Activated naive CD8-positive, alpha-beta T cell treated with anti-CD3 and anti-CD28 coated beads, Interleukin-2, amount 50 U/mL, for 24 hours (primary cell): ENCODE results near the gene MACROH2A2.
A peak's percentile ranks its signal among the peaks of the same experiment; 100 is the strongest.
"Not testable (repeated sequence)": the region's sequence is repeated elsewhere in the genome, so short reads cannot be mapped to it uniquely, and the experiment has no call there.

Experiments used
- ATAC-seq: fragments of 150-1000 bp; cut with Tn5 transposase; one replicate; pipeline ENCODE4 v1.10.0; 2021
- DNase-seq: peaks from one replicate; pipeline ENCODE4 v3.0.0; 2021
- H3K27ac Mint-ChIP-seq: one replicate; pipeline ENCODE4 v1.8.0; 2021; ENCODE audit warnings: mild to moderate bottlenecking, mixed read lengths
- H3K27me3 Mint-ChIP-seq: one replicate; pipeline ENCODE4 v1.8.0; 2021; ENCODE audit warnings: mixed read lengths
- H3K36me3 Mint-ChIP-seq: one replicate; pipeline ENCODE4 v1.8.0; 2021; ENCODE audit warnings: low read depth, mixed read lengths
- H3K4me1 Mint-ChIP-seq: one replicate; pipeline ENCODE4 v1.8.0; 2021; ENCODE audit warnings: mixed read lengths
- H3K4me3 Mint-ChIP-seq: one replicate; pipeline ENCODE4 v1.8.0; 2021; ENCODE audit warnings: mild to moderate bottlenecking, moderate library complexity, mixed read lengths
- H3K9me3 Mint-ChIP-seq: one replicate; pipeline ENCODE4 v1.8.0; 2021; ENCODE audit warnings: mixed read lengths

The MACROH2A2 gene

DNA sequence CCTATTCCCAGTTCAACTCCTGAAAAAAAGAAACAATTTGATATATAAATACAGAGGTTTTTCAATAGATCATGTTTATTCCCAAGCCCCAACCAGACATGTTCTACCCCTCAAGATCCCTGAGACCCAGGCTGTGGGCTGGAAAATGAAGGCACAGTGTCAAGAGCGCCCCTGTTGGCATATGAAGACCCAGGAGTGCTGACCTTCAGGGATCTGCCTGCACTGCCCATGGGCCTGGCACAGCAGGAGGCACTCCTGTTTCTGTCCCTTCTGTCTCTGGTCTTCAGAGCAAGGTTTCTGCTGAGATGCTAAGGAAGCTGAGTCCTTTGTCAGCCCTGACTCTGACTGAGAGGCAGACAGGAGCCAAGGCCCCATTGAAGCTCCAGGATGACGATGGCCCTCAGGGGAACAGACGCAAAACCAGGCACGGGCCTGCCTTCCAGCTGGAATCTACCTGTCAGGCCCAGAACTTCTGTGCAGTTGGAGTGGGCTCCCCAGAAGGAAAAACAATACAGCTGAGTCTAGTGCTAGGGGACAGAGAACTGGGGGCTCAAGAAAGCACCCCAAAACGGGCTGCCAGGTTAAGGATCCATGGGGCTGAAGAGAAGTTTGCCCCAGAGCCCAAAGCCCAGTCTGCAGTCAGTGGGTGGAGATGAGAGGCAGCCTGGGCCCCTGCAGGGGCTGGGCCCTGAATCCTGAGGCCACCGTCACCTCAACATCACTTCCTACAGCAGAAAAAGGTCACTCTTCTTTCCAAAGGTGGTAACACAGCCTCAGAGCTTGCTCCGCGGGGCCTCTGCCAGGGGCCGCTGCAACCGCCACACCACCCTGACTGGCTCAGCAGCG lies 86.7 kb downstream of the MACROH2A2 start:
- DNase-seq (no peak), ATAC-seq (no peak)
- Mint-ChIP-seq H3K27ac (no peak overlapping the region), H3K4me1 (peaks cover 16% of the 10 kb centered on the region), H3K36me3 (peaks cover 7% of the 10 kb centered on the region), H3K27me3 (no peaks in the 10 kb centered on the region), H3K9me3 (no peaks in the 10 kb centered on the region), H3K4me3 (no peak overlapping the region)

DNA sequence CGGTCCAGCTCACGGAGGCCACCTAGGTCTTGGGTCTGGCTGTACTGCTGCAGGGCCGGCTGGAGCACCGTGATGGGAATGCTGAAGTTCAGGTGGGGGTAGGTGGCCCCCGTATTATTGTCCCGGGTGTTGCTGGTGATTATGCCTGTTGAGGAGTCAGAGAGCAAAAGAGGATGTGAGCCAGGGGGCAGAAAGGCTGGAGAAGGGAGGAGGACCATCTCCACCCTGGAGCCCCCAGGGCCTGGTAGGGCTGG lies 87.3 kb downstream of the MACROH2A2 start:
- no peak overlapping the region for H3K27ac Mint-ChIP-seq
- ATAC-seq (no peak), DNase-seq (no peak)
- no peaks in the 10 kb centered on the region for H3K27me3 Mint-ChIP-seq
- H3K4me3 Mint-ChIP-seq, result no peak overlapping the region
- H3K9me3 Mint-ChIP-seq, result no peaks in the 10 kb centered on the region
- peaks cover 7% of the 10 kb centered on the region for H3K36me3 Mint-ChIP-seq
- peaks cover 22% of the 10 kb centered on the region for H3K4me1 Mint-ChIP-seq

DNA sequence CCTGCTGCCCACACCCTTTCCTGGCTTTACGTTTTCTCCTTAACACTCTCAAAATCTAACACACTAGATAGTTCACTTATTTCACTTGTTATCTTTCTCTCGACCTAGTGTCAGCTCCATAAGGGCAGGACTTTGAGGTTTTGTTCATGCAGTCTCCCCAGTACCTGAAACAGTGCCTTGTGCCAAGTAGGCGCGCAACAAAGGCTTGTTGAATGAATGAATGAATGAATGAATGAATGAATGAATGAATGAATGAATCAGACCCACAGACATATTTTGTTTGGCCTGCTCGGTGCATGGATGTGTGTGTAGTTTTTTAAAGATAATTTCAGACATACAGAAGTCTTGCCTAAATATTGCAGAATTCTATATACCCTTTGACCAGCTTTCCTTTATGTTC lies 87.7 kb downstream of the MACROH2A2 start:
- no peak for ATAC-seq
- no peak overlapping the region for H3K27ac Mint-ChIP-seq
- no peak for DNase-seq
- H3K36me3 Mint-ChIP-seq, result peaks cover 6% of the 10 kb centered on the region
- H3K4me1 Mint-ChIP-seq, result peaks cover 23% of the 10 kb centered on the region
- no peaks in the 10 kb centered on the region for H3K27me3 Mint-ChIP-seq
- no peak overlapping the region for H3K4me3 Mint-ChIP-seq
- no peaks in the 10 kb centered on the region for H3K9me3 Mint-ChIP-seq

DNA sequence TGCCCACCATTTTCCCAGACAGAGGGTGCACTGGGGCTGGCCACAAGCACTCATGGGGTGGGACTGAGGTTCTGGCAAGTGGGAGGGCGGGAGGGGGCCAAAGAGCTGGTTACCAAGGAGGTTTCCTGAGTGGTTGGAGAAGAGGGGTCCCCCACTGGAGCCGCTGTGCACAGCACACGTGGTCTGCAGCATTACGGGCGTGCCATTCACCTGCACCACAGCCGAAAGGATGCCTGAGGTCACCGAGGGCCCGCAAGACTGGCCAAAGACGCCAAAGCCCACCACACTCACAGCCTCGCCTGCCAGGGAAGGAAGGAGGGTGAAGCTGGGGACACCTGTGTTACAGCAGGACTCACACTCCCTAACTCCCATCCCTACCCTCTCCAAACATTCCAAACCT lies 89.9 kb downstream of the MACROH2A2 start:
- no peak for ATAC-seq

DNA sequence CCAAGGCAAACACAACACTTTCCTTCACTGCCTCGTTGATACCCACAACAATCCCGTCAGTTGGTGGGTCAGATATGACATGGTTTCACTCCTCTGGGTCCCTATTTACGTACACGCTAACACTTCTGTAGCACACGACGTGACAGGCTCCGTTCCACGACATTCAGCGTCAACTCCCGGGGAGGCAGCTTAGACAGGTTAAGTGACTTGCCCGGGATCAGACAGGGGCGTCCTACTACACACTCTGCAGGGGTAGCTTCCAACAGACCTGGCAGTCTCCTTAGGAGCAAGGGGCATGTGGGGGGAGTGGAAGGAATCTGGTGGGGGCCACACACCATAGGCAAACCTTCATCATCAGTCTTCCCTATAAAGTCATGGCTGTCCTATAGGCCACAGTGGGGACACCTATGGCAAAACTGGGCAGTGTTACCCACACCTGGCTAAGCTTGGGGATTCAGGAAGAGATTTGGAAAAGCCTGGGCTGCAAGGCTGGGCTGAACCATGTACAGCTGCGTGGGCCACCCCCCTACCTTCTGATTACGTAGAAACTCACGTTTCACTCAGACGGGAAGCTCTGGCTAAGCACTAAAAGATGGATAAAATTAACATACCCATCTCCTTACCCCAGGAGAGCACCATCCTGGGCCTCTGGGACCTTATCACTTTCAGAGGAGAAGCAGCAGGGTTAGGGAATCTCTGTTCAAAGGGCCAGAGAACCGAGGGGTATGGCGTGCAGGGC lies 91.9 kb downstream of the MACROH2A2 start:
- no peaks in the 10 kb centered on the region for H3K9me3 Mint-ChIP-seq
- H3K27ac Mint-ChIP-seq, result peak overlapping the region; percentile 76
- H3K27me3 Mint-ChIP-seq, result peaks cover 2% of the 10 kb centered on the region
- peaks cover 13% of the 10 kb centered on the region for H3K36me3 Mint-ChIP-seq
- H3K4me3 Mint-ChIP-seq, result peak overlapping the region; percentile 86
- DNase-seq (no peak), ATAC-seq (no peak)
- H3K4me1 Mint-ChIP-seq, result peaks cover 32% of the 10 kb centered on the region

More for the DNA sequence above, 89.9 kb downstream of the MACROH2A2 start:
- Mint-ChIP-seq H3K9me3 (no peaks in the 10 kb centered on the region), H3K4me3 (no peak overlapping the region), H3K36me3 (peaks cover 4% of the 10 kb centered on the region), H3K27me3 (peaks cover 2% of the 10 kb centered on the region), H3K27ac (no peak overlapping the region), H3K4me1 (peaks cover 31% of the 10 kb centered on the region)
- DNase-seq, result no peak

DNA sequence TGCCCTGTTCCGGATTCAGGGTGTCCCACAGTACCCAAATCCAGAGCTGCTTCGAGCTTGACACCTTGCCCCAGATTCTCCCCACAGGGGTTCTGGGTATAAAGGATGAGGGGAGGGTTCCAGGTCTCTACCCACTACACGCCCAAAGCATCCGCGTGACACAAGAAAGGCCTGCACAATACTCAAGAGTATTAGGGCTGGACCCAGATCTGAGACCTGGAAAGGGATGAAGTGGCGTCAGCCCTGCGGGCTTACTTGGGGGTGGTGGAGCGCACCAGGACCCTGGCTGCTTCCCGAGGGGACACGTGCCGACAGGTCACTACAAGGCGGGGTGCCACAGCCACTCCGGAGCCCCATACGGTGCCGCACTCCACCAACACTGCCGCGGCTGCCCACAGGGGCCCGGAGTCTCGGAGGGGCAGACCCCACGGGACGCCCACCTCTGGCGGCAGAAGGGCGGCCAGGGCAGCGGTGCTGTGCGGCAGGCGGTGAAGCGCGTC lies 92.6 kb downstream of the MACROH2A2 start:
- Mint-ChIP-seq H3K9me3 (no peaks in the 10 kb centered on the region), H3K27me3 (peaks cover 2% of the 10 kb centered on the region), H3K36me3 (peaks cover 16% of the 10 kb centered on the region), H3K4me3 (peak overlapping the region; percentile 86), H3K27ac (peak overlapping the region; percentile 76), H3K4me1 (peaks cover 32% of the 10 kb centered on the region)
- DNase-seq (no peak), ATAC-seq (no peak)

DNA sequence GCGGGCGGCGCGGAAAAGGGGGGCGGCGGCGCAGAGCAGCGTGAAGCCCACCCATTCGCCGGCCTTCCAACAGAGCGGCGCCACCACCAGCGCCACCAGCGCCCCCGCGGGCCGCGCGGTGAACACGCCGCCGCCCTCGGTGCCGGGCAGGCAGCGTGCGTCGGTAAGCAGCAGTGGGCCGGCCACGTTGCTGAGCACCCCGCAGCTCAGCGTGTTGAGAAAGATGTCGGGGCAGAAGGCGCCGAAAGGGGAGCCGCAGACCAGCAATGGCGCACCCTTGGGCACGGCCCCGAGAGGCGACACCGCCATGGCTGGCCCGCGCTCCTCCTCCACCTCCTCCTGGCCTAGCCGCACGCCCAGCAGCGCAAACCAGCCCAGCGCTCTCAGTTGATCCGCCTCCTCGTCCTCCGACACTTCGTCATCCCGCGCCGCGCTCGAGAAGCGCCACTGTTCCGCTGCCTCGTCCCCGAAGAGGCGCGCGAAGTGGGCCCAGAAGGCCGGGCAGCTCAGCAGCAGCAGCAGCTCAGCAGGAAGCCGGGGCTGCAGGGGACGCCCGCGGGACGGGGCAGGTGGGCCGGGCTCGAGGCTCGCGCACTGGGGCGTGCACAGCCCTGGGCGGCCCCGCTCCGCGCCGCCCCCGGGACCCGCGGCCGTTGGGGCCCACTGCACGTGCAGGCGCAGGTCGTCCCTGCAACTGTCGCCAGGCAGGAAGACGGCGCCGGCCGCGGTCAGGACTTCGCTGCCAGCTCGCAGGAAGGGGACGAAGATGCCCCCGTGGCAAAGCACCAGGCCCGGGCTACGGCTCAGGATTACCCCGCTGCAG lies 93.2 kb downstream of the MACROH2A2 start:
- Mint-ChIP-seq H3K9me3 (no peaks in the 10 kb centered on the region), H3K4me1 (peaks cover 32% of the 10 kb centered on the region), H3K27me3 (peaks cover 2% of the 10 kb centered on the region), H3K27ac (peak overlapping the region; percentile 92), H3K36me3 (peaks cover 18% of the 10 kb centered on the region), H3K4me3 (peak overlapping the region; percentile 86)
- ATAC-seq, result peak; percentile 63
- peak; percentile 72 for DNase-seq

DNA sequence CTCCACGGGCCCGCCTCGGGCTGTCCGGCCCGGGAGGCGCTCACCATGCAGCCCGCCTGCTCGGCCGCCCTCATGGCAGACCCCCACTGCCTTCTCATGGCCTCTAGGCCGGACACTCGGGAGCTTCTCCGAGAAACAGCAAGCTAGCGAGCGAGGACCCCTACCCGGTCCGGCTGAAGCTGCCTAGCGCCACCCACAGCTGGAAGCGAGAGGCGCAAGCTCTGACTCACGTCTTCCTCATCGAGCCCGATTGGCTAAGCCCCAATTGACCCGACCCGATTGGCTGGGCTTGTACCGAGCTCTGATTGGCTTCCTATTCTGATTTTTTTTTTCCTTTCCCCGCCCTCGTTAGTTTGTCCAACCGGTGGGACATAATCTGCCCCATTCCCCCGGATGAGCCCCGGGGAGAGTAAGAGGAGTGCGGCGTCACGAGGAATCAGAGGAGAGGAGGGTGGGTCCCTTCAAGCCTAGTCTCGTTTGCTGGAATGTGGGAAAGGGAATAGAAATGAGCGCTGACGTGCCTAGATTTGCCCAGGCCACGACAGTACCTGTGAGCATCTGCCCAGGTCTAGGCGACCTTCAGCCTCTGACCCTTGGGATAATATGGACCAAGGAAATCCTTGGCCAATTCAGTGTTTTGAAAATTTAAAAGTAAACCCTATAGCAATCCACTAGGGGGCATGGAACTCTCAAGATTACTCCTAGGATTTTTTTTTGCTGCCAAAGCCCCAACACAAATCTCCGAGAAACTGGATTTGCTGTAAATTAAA lies 94.0 kb downstream of the MACROH2A2 start, which contains the start of gene TYSND1:
Gene TYSND1 (minus strand): TSS at position 212 of the 770 bp plus-strand sequence. CDS start 114 bp downstream, at position 98.
- peak; percentile 87 for ATAC-seq
- peaks cover 32% of the 10 kb centered on the region for H3K4me1 Mint-ChIP-seq

DNA sequence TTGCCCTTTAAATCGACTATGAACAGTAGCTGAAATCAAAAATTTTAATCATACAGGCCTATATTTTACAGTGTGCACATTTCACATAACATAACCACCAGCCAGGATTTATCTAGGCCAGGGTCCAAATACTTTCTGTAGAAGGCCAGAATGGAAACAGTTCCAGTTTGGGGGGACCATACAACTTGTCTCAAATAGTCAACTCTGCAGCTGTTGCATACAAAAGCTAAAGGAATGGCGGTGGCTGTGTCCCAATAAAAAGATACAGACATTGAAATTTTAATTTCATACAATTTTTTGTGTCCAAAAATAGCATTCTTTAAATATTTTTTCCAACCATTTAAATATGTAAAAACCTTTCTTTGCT lies 94.6 kb downstream of the MACROH2A2 start:
- peaks cover 32% of the 10 kb centered on the region for H3K4me1 Mint-ChIP-seq
- peak overlapping the region; percentile 92 for H3K27ac Mint-ChIP-seq
- peaks cover 2% of the 10 kb centered on the region for H3K27me3 Mint-ChIP-seq

More for the DNA sequence above, 94.0 kb downstream of the MACROH2A2 start, which contains the start of gene TYSND1:
- peak; percentile 92 for DNase-seq
- peaks cover 2% of the 10 kb centered on the region for H3K27me3 Mint-ChIP-seq
- no peaks in the 10 kb centered on the region for H3K9me3 Mint-ChIP-seq
- peaks cover 23% of the 10 kb centered on the region for H3K36me3 Mint-ChIP-seq
- peak within 1 kb of the TSS; percentile 92 for H3K27ac Mint-ChIP-seq
- H3K4me3 Mint-ChIP-seq, result peak within 1 kb of the TSS; percentile 86

DNA sequence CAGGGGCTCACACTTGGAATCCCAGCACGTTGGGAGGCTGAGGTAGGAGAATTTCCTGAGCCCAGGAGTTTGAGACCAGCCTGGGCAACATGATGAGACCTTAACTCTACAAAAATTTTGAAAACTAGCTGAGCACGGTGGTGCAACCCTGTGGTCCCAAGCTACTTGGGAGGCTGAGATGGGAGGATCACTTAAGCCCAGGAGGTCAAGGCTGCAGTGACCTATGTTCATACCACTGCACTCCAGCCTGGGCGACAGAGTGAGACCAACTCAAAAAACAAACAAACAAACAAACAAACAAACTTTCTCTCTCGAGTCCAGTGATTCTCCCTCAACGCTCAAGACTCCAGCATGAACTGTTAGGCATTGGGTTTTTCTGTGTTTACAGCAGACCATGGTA lies 95.9 kb downstream of the MACROH2A2 start:
- no peak for DNase-seq
- Mint-ChIP-seq H3K4me3 (no peak overlapping the region), H3K9me3 (no peaks in the 10 kb centered on the region), H3K27ac (no peak overlapping the region), H3K4me1 (peaks cover 29% of the 10 kb centered on the region), H3K27me3 (peaks cover 2% of the 10 kb centered on the region), H3K36me3 (peaks cover 38% of the 10 kb centered on the region)
- ATAC-seq, result no peak

More for the DNA sequence above, 94.6 kb downstream of the MACROH2A2 start:
- H3K9me3 Mint-ChIP-seq, result no peaks in the 10 kb centered on the region
- H3K36me3 Mint-ChIP-seq, result peaks cover 28% of the 10 kb centered on the region
- DNase-seq, result no peak
- no peak for ATAC-seq
- peak overlapping the region; percentile 81 for H3K4me3 Mint-ChIP-seq

DNA sequence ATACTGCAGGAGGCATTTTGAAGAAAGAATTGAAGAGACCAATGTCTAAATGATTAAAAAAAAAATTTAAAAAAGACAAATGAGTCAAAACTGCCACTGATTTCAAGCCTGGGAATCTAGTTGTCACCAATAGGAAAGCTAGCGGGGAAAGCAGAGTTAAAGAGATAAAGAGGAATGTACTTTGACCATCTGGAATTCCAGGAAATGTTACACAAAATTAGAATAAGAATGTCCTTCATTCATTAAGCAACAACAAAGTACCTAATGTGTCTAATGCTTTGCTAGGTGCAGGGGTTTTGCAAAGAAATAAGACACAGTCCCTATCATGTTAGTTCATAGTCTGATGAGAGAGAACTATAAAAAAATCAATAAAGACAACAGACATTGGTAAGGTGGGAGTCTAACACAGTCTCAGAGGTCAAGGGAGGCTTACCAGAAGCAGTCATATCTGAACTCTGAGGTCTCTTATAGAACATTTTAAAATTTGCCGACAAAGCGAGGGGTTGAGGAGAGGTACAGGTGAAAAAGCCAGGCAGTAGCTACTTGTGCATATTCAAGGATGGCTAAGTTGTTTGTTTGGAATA lies 102.7 kb downstream of the MACROH2A2 start:
- H3K9me3 Mint-ChIP-seq, result no peaks in the 10 kb centered on the region
- peak overlapping the region; percentile 12 for H3K27ac Mint-ChIP-seq
- H3K36me3 Mint-ChIP-seq, result peaks cover 76% of the 10 kb centered on the region
- no peaks in the 10 kb centered on the region for H3K27me3 Mint-ChIP-seq
- peaks cover 5% of the 10 kb centered on the region for H3K4me1 Mint-ChIP-seq
- no peak for DNase-seq
- H3K4me3 Mint-ChIP-seq, result no peak overlapping the region
- no peak for ATAC-seq

DNA sequence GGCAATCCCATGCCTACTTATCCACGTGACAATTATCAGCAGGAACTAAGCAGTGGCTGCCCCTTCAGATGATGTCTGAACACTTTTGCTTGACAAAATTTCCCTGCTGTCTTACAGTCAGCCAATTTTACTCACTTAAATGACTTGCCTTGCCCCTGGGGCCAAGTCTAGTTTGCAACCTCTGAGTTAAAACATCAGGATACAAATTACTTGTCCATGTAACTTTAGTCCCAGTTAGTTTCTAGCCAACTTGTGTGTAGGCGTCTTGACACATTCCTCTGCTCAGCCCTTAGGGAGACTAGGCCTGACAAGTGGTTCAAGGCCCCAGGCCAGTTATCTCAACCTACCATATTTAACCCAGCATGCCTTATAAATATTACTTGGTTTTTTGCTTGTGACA lies 105.5 kb downstream of the MACROH2A2 start:
- Mint-ChIP-seq H3K9me3 (no peaks in the 10 kb centered on the region), H3K27me3 (no peaks in the 10 kb centered on the region), H3K36me3 (peaks cover 74% of the 10 kb centered on the region), H3K4me1 (peaks cover 28% of the 10 kb centered on the region), H3K27ac (no peak overlapping the region), H3K4me3 (no peak overlapping the region)
- DNase-seq (no peak), ATAC-seq (no peak)

DNA sequence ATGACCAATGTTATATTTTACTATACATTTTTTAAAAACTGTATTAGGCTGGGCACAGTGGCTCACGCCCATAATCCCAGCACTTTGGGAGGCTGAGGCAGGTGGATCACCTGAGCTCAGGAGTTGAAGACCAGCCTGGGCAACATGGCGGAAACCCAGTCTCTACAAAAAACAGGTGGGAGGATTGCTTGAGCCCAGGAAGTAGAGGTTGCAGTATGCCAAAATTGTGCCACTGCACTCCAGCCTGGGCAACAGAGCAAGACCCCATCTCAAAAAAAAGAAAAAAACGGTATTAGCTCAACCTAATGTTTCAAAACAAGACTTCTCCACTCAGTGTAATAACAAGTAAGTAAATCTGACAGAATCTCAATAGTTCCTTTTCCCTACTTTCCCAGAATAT lies 106.7 kb downstream of the MACROH2A2 start:
- not testable (repeated sequence) for H3K4me3 Mint-ChIP-seq, H3K9me3 Mint-ChIP-seq, H3K27me3 Mint-ChIP-seq, DNase-seq, H3K27ac Mint-ChIP-seq, ATAC-seq
- H3K36me3 Mint-ChIP-seq, result peaks cover 71% of the 10 kb centered on the region
- peaks cover 41% of the 10 kb centered on the region for H3K4me1 Mint-ChIP-seq
